SK-N-MC (cell line): ENCODE results near the gene XPO5.
"Not testable (repeated sequence)": the region's sequence is repeated elsewhere in the genome, so short reads cannot be mapped to it uniquely, and the experiment has no call there.

Source experiments
- EZH2 ChIP-seq: fragments of 200-600 bp; sonication (generic); IDR thresholded peaks from one replicate; pipeline ENCODE4 v1.6.1; 2017; ENCODE audit warnings: antibody characterized with exemption
- FOXP2 ChIP-seq: optimal IDR thresholded peaks from 2 replicates; pipeline ENCODE3; 2011; ENCODE audit warnings: mild to moderate bottlenecking, moderate library complexity; ENCODE audit not compliant: insufficient read depth; ENCODE audit errors: extremely low read length, control extremely low read depth
- POLR2AphosphoS5 ChIP-seq: IDR thresholded peaks from 2 replicates; pipeline ENCODE4 v1.6.1; 2012; ENCODE audit warnings: mild to moderate bottlenecking, low read depth, low read length, borderline replicate concordance

DNA sequence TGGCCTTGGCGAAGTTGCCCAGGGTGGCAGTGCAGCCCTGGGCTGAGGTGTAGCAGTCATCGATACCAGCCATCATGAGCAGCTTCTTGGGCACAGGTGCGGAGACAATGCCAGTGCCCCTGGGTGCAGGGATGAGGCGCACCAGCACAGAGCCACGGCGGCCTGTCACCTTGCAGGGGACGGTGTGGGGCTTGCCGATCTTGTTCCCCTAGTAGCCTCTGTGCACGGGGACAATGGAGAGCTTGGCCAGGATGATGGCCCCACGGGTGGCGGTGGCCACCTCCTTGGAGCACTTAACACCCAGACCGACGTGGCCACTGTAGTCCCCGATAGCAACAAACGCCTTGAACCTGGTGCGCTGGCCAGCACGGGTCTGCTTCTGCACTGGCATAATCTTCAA lies 36.9 kb downstream of the XPO5 start:
- not testable (repeated sequence) for TF ChIP-seq EZH2, POLR2AphosphoS5, FOXP2
